Astrocyte of the spinal cord (primary cell): ENCODE results near the gene MUL1.

Experiments
- DNase-seq: peaks from one replicate; pipeline ENCODE4 v3.0.0; 2011; ENCODE audit warnings: low read depth, low spot score
- H3K4me3 ChIP-seq: 2 replicates; pipeline ENCODE4 v1.5.1; 2011; ENCODE audit warnings: low read depth, mild to moderate bottlenecking, low read length, moderate library complexity
- in situ Hi-C: cut with HindIII; loops from 2 replicates; pipeline ENCODE4 v1.10.0; 2017; ENCODE audit warnings: low sequenced_read_pairs
- TF ChIP-seq, protein P1 (sequence below): IDR thresholded peaks from 2 replicates; pipeline ENCODE4 v1.5.1; 2012; ENCODE audit warnings: low read depth, mild to moderate bottlenecking, low read length, inconsistent platforms

Gene MUL1

DNA sequence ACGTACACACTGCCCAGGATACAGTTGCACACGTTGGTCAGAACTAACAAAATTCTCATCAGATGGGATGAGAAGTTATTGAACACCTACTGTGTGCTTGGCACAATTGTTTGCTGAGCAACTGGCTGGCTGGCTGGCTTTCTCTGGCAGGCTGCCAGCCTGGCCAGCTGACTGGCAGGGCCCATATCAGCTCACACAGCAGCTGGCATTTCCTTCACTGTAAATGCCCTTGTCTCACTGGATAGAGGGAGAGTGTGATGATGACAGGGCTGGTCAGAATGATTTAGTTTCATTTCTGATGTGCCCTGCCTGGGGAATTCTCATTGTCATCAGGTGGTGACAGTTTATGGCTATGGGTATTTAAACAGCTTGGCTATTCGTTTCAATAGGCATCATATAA lies 37.8 kb downstream of the MUL1 start:
- DNase-seq = no peak
- H3K4me3 ChIP-seq = no peak overlapping the region
- TF ChIP-seq, protein P1, sequence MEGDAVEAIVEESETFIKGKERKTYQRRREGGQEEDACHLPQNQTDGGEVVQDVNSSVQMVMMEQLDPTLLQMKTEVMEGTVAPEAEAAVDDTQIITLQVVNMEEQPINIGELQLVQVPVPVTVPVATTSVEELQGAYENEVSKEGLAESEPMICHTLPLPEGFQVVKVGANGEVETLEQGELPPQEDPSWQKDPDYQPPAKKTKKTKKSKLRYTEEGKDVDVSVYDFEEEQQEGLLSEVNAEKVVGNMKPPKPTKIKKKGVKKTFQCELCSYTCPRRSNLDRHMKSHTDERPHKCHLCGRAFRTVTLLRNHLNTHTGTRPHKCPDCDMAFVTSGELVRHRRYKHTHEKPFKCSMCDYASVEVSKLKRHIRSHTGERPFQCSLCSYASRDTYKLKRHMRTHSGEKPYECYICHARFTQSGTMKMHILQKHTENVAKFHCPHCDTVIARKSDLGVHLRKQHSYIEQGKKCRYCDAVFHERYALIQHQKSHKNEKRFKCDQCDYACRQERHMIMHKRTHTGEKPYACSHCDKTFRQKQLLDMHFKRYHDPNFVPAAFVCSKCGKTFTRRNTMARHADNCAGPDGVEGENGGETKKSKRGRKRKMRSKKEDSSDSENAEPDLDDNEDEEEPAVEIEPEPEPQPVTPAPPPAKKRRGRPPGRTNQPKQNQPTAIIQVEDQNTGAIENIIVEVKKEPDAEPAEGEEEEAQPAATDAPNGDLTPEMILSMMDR = no peak
- in situ Hi-C loops = no loop called here

DNA sequence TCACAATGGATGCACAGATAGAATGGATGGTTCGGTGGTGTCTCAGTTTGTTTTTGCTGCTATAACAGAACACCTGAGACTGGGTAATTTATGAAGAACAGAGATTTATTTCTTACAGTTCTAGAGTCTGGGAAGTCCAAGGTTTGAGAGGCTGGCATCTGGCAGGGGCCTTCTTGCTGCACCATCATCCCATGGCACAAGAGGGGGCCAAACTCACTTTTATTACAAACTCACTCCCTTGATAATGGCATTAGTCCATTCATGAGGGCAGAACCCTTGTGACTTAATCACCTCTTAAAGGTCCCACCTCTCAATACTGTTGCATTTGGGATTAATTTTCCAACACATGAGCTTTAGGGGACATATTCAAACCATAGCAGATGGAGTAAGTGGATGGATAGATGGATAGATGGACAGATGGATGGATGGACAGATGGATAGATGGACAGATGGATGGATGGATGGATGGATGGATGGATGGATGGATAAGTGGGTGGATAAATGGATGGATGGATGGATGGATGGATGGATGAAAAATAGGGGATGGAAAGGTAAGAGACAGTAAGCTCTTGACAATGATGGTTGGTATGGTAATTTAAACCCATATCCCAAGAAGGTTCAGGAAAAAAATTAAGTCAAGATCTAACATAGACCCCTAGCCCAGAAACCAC lies 38.4 kb downstream of the MUL1 start:
- no peak overlapping the region for H3K4me3 ChIP-seq
- TF ChIP-seq, protein P1 = no peak
- in situ Hi-C loops = no loop called here
- DNase-seq = no peak

DNA sequence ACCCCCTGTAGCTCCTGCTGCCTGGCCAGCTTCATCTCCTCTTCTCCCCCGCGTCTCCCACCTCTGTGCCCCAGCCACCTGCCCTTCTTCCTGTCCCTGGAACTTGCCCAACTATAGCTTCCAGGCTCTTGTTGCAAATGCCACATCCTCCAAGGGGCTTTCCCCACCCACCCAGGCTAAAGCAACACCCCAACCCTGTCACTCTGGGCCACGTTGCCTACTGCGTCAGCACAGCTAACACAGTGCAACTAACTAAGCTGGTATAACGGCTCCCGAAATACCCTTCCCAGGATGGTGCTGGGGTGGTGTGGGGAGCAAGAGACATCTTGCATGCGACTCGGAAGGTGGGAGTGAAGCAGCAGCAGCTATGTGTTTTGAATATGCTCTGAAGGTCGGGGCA lies 41.7 kb downstream of the MUL1 start:
- no peak overlapping the region for H3K4me3 ChIP-seq
- DNase-seq = no peak
- TF ChIP-seq, protein P1 = no peak
- in situ Hi-C loops = no loop called here

DNA sequence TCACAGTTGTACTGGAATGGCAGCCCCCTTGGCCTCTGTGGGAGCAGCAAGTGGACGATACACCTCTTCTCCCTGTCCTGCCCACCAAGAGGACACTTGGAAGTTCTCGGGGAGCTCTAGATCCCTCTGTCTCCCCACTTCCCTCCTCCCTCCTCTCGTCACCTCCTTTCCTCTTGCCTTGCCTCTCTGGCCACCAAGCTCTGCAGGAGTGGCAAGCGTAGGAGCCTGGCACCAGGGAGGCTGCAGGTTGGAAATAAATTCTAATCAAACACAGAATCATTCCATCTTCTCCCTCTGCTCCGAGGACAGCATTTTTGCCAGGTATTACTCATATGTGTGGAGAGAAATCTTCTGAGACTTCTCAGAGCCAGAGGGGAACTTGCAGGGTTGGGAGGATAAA lies 42.8 kb downstream of the MUL1 start:
- TF ChIP-seq, protein P1 = no peak
- DNase-seq = no peak
- H3K4me3 ChIP-seq = no peak overlapping the region
- in situ Hi-C loops = no loop called here

DNA sequence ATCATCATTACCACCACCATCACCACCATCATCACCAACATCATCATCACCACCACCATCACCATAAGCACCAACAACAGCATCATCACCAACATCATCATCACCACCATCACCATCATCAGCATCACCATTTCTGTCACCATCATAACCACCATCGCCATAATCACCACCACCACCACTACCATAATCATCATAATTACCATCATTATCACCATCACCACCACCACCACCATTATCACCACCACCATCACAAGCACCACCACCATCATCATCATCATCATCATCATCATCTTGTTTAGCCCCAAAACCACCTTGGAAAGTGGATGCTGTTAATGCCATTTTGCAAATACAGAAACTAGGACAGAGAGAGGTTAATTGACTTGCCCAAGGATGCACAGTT lies 44.4 kb downstream of the MUL1 start:
- in situ Hi-C loops = no loop called here
- H3K4me3 ChIP-seq = no peak overlapping the region
- no peak for DNase-seq
- TF ChIP-seq, protein P1 = no peak

DNA sequence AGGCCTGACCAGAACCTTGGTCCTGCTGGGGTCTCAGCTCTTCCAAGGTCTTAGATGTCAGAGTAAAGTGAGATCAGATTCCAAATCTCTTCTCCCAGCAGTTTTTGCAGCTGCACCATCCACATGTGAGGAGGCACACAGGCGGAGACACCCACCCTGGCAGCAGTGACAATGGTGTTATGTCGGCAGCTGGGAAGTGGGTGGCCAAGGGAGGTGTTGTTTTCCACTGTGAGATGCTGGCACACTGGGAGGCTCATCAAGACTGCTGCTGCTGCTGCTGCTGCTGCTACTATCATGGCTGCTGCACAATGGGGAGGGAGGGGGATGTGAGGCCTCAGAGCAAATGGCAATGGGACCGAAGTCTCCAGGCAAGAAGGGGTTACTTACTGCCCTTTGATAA lies 45.6 kb downstream of the MUL1 start:
- H3K4me3 ChIP-seq = no peak overlapping the region
- TF ChIP-seq, protein P1 = no peak
- in situ Hi-C loops = no loop called here
- no peak for DNase-seq
